HG03095 (cell line): ENCODE results near the gene MUC5B.

ENCODE experiments used
- ATAC-seq: cut with Tn5 transposase; IDR thresholded peaks from one replicate; pipeline ENCODE4 v1.9.1; 2021; ENCODE audit warnings: moderate library complexity; ENCODE audit not compliant: unreplicated experiment

MUC5B gene

GRCh38 chr11:1230456-1231395 lies 7.9 kb downstream of the MUC5B start:
- no peak for ATAC-seq

DNA sequence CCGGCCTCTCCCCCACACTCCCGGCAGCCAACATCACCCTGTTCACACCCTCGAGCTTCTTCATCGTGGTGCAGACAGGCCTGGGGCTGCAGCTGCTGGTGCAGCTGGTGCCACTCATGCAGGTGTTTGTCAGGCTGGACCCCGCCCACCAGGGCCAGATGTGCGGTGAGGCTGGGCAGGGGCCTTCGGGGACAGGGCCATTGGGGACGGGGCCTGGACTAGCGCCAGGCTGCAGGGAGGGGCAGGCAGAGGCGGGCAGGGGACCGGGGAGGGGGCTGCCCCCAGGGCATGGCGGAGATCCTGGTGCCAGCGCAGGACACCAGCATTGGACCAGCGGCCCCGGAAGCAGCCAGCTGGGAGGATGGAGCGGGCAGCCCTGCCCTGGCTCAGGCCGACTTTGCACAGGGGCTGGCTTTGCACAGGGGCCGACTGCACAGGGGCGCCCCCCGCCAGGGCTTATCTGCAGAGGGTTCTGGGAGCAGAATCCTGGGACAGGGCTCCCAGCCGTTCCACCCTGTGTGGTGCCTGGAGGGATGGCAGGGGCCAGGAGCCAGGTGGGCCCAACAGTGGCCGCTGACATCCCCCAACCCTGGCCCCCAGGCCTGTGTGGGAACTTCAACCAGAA lies 8.6 kb downstream of the MUC5B start:
- ATAC-seq = no peak

DNA sequence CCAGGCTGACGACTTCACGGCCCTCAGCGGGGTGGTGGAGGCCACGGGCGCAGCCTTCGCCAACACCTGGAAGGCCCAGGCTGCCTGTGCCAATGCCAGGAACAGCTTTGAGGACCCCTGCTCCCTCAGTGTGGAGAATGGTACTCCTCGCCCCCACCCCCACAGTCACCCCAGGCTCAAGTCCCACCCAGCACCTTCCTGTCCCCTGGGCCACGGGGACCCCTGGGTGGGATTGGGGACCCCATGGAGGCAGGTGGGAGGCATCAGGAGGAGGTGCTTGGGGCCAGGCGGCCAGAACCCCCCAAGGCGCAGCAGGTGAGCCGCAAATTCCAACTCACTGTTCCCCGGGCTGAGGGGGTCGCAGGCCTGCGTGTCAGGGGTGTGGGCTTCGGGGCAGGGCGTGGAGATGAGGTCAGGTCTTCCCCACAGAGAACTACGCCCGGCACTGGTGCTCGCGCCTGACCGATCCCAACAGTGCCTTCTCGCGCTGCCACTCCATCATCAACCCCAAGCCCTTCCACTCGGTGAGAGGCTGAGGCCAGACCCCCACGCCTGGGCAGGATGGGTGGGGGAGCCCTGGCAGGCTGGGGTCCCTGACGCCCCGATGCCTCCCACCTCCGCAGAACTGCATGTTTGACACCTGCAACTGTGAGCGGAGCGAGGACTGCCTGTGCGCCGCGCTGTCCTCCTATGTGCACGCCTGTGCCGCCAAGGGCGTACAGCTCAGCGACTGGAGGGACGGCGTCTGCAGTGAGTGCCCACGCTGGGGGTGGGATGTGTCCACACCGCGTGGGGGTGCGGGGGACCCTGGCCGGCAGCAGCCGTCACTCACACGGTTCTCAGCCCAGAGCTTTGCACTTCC lies 9.4 kb downstream of the MUC5B start:
- no peak for ATAC-seq

- ATAC-seq = no peak
These were observed 10.0 kb downstream of the MUC5B start for GRCh38 chr11:1232883-1233321.

DNA sequence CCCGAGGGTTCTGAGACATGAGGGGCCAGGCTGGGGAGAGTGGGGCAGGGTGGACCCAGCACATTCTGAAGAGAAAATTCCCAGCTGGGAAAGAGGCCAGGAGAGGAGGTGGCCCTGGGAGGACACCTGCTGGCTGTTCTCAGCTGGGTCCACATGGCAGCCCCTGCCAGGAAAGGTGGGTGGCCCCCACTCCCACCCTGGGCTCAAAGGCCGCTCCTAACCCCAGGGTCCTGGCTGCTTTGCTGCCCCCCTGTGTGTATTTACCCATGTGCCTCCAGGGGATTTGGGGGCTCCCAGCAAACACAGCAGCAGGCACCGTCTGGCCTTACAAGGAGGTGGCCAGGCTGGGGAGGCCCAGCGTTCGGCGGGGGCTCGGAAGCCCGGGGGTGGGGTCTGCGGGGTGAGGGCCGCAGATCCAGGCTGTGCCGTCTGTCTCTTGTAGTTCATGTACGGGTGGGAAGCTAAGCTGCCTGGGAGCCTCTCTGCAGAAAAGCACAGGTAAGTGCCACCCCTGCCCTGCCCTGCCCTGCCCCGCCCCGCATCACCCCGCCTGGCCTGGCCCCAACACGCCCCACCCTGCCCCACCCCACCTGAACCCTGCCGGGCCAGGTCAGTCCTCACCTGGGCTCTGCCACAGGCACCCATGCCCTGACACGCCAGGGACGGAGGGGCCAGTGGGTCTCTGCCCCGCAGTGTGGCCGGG lies 10.6 kb downstream of the MUC5B start:
- ATAC-seq = no peak

DNA sequence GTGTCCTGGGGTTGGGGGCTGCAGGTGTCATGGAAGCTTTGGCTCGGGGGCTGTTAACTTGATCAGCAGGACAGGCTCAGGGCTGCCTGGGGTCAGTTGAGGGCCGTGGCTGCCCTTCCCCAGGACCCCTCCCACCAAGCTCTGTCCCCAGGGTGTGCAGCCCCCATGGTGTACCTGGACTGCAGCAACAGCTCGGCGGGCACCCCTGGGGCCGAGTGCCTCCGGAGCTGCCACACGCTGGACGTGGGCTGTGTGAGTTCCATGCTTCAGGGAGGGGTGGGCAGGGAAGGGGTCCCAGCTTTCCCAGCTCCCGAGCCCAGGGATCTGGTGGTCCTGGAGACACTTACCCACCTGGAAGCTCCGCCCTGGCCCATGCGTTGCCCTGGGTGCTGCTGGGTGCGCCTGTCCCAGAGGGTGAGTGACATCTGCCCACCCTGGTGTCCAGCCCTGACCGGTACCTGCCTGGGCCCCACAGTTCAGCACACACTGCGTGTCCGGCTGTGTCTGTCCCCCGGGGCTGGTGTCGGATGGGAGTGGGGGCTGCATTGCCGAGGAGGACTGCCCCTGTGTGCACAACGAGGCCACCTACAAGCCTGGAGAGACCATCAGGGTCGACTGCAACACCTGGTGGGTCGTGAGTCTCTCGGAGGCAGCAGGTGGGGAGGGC lies 11.3 kb downstream of the MUC5B start:
- ATAC-seq = no peak

- no peak for ATAC-seq
These were observed 12.0 kb downstream of the MUC5B start for GRCh38 chr11:1234771-1235305.

DNA sequence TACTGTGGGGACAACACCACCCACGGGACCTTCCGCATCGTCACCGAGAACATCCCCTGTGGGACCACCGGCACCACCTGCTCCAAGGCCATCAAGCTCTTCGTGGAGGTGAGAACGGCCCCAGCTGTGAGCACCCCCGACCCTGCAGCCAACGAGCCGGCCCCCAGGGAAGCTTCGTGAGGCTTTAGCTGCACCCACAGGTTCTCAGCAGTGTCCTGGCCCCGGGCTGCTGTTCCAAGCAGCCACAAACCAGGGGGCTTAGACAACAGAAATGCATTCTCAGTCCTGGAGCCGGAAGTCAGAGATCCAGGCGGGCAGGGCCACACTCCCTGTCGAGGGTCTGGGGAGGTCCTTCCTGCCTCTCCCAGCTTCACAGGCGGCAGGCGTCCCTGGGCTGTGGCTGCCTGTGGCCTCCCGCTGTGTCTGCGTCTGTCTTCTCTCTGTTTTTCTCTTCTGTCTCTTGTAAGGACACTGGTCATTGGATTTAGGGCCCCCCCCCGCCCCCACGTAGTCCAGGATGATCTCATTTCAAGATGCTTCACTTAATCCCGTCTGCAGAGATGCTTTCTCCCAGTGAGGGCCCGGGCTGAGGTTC lies 12.5 kb downstream of the MUC5B start:
- ATAC-seq = no peak

GRCh38 chr11:1235901-1236315 lies 13.0 kb downstream of the MUC5B start:
- no peak for ATAC-seq

- ATAC-seq = no peak
These were observed 13.7 kb downstream of the MUC5B start for GRCh38 chr11:1236316-1237127.

- no peak for ATAC-seq
These were observed 14.3 kb downstream of the MUC5B start for GRCh38 chr11:1237128-1237580.

DNA sequence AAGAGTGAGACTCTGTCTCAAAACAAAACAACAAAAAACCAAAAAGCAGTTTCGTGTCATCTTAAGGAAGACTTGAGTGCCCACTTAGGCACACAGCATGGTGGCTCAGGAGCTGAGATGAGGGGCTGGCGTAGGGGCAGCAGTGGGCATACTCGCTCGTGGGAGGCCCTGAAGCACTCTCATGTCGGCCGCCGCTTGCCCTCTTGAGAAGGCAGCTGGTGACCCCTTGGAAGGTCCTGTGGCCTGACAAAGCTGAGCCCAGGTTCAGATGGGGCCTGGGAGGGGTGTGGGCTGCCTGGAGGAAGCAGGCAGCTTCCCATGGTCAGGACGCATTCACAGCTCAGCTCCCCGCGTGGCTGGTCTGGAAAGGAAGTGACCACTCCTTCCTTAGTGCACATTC lies 15.0 kb downstream of the MUC5B start:
- no peak for ATAC-seq

DNA sequence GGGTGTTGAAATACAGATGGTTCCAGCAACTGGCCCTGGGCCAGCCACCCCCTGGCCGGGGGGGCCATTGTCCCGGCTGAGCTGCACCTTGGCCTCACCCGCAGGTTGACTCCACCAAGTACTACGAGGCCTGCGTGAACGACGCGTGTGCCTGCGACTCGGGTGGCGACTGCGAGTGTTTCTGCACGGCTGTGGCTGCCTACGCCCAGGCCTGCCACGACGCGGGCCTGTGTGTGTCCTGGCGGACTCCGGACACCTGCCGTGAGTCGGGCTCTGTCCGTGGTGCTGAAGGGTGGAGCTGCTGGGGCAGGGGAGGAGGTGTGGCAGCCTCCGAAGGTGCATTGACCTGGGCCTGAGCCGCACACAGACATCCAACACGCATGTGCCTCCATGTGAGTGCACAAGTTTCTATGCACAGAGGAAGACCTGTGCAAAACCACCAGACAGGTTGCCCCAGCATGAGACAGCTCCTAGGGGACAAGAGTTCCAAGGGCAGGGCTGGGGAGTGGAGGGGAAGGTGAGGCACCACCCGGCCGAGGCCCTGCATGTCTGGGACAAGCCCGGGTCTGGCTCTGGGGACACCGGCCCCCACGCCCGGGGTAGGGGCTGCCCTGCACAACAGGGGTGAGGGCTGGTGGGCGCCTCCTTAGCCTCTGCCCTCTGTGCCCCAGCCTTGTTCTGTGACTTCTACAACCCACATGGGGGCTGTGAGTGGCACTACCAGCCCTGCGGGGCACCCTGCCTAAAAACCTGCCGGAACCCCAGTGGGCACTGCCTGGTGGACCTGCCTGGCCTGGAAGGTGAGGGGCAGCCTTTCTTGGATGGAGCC lies 16.1 kb downstream of the MUC5B start:
- ATAC-seq = no peak

DNA sequence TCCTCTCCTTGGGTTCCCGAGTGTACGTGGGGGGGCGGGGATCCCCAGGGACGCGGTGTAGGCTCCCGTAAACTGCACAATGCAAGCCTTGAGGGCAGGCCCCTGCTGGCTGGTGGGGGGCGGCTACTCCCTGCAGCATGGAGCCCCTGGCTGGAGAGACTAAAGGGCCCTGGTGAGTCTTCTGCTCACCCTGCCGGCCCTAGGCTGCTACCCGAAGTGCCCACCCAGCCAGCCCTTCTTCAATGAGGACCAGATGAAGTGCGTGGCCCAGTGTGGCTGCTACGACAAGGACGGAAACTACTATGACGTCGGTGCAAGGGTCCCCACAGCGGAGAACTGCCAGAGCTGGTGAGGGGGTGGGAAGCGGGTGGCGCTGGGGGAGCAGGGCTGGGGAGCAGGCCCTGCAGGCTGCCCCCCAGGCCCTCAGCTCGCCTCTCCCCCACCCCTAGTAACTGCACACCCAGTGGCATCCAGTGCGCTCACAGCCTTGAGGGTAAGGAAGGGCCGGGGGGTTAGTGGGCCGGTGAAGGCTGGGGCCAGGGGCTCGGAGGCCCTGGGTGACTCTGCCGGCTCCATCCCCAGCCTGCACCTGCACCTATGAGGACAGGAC lies 16.8 kb downstream of the MUC5B start:
- ATAC-seq = no peak

DNA sequence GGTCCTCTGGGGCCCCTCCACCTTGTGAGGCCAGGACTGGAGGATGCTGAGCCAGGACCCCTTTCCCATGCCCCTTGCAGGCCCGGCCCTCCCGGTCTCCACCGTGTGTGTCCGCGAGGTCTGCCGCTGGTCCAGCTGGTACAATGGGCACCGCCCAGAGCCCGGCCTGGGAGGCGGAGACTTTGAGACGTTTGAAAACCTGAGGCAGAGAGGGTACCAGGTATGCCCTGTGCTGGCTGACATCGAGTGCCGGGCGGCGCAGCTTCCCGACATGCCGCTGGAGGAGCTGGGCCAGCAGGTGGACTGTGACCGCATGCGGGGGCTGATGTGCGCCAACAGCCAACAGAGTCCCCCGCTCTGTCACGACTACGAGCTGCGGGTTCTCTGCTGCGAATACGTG lies 17.9 kb downstream of the MUC5B start:
- no peak for ATAC-seq

DNA sequence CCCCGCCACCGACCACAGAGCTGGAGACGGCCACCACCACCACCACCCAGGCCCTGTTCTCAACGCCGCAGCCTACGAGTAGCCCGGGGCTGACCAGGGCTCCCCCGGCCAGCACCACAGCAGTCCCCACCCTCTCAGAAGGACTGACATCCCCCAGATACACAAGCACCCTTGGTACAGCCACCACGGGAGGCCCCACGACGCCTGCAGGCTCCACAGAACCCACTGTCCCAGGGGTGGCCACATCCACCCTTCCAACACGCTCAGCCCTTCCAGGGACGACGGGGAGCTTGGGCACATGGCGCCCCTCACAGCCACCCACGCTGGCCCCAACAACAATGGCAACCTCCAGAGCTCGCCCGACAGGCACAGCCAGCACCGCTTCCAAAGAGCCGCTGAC lies 18.8 kb downstream of the MUC5B start:
- ATAC-seq = no peak

- no peak for ATAC-seq
These were observed 19.4 kb downstream of the MUC5B start for GRCh38 chr11:1242289-1242688.
